Measurements from ENCODE around the gene TRMT10A. TPM values are rescaled to one million over a fixed set of nuclear protein-coding genes. Genes with fewer than 3 reads are reported as not detected.

The TRMT10A gene, protein sequence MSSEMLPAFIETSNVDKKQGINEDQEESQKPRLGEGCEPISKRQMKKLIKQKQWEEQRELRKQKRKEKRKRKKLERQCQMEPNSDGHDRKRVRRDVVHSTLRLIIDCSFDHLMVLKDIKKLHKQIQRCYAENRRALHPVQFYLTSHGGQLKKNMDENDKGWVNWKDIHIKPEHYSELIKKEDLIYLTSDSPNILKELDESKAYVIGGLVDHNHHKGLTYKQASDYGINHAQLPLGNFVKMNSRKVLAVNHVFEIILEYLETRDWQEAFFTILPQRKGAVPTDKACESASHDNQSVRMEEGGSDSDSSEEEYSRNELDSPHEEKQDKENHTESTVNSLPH
- total RNA-seq (2016; rRNA removed; fragmentation: Illumina TruSeq; extraction: Trizol), result 12.6 and 18.8 TPM in 2 replicates
- 1.7 and 2.0 TPM in 2 replicates for total RNA-seq (2016; cell fraction: cytosol; rRNA removed; fragmentation: Illumina TruSeq; extraction: Trizol; ENCODE audit: low read depth)
- 10.2 and 21.2 TPM in 2 replicates for total RNA-seq (2016; cell fraction: insoluble cytoplasmic fraction; rRNA removed; fragmentation: Illumina TruSeq; extraction: Trizol)
- 3.0 and 5.1 TPM in 2 replicates for total RNA-seq (2016; cell fraction: membrane; rRNA removed; fragmentation: Illumina TruSeq; extraction: Trizol)
- total RNA-seq (2016; cell fraction: nucleus; rRNA removed; fragmentation: Illumina TruSeq; extraction: Trizol), result 7.6 and 13.0 TPM in 2 replicates
- 2.1 and 3.9 TPM in 2 replicates for polyA plus RNA-seq (2011; rRNA removed)
- 1.2 and 1.9 TPM in 2 replicates for polyA plus RNA-seq (2011; cell fraction: cytosol; rRNA removed)
- polyA plus RNA-seq (2011; cell fraction: nucleus; rRNA removed), result 1.6 TPM in 2 replicates
- polyA plus RNA-seq (2012), result 3.4 and 5.1 TPM in 2 replicates
- polyA plus RNA-seq (2016; cell fraction: cytosol; fragmentation: Illumina TruSeq; extraction: Trizol; ENCODE audit: low read depth), result 0.54 and 0.82 TPM in 2 replicates
- polyA plus RNA-seq (2016; cell fraction: insoluble cytoplasmic fraction; fragmentation: Illumina TruSeq; extraction: Trizol; ENCODE audit: low read depth), result 15.7 and 17.7 TPM in 2 replicates
- polyA plus RNA-seq (2016; cell fraction: membrane; fragmentation: Illumina TruSeq; extraction: Trizol; ENCODE audit: low read depth), result 1.3 and 1.4 TPM in 2 replicates
- polyA plus RNA-seq (2016; cell fraction: nucleus; fragmentation: Illumina TruSeq; extraction: Trizol; ENCODE audit: insufficient read depth, low read depth), result 9.4 TPM in 2 replicates
- polyA minus RNA-seq (2011; rRNA and poly(A)+ RNA removed; ENCODE audit: low replicate concordance), result 1.2 and 2.2 TPM in 2 replicates
- polyA minus RNA-seq (2011; cell fraction: cytosol; rRNA and poly(A)+ RNA removed), result 2.3 and 2.5 TPM in 2 replicates
- polyA minus RNA-seq (2011; cell fraction: nucleus; rRNA and poly(A)+ RNA removed), result 7.2 and 8.9 TPM in 2 replicates
- percentile 53 among the genes with signal in this experiment for Bru-seq, nascent RNA
- BruChase-seq, experiment 1, labeled RNA remaining after a 6-hour chase, result percentile 72 among the genes with signal in this experiment
- BruChase-seq, experiment 2, labeled RNA remaining after a 2-hour chase, result percentile 61 among the genes with signal in this experiment
- long read RNA-seq, experiment 1, partial matches to known transcripts, result 1 of 6 reads
- long read RNA-seq, experiment 1, other reads (novel, unspliced or antisense), result 2 of 6 reads
- long read RNA-seq, experiment 2, partial matches to known transcripts, result 0 of 5 reads
- long read RNA-seq, experiment 2, other reads (novel, unspliced or antisense), result 4 of 5 reads

- peak within 1 kb of the TSS; percentile 92 for H3K27ac ChIP-seq (ENCODE audit: extremely low read length, insufficient read depth, low read length)
- FAIRE-seq (peak; percentile 85), ATAC-seq (peak; percentile 96), DNase-seq (ENCODE audit: low spot score) (peak; percentile 96)
- H3K27me3 ChIP-seq (ENCODE audit: control insufficient read depth in 1 of 2, insufficient read depth in 2 of 2, low read length in 2 of 2), result no peaks in the 10 kb centered on the region
- H3K36me3 ChIP-seq (replicated peaks in 1 of 2; ENCODE audit: control insufficient read depth in 1 of 2, insufficient read depth in 2 of 2, low read length in 2 of 2), result no peaks in the 10 kb centered on the region
- peaks cover 7% of the 10 kb centered on the region; the same call in 1 of the 2 replicates for H3K4me1 ChIP-seq (ENCODE audit: insufficient read depth, low read length)
- H3K4me2 ChIP-seq (ENCODE audit: low read depth, low read length), result peak within 1 kb of the TSS; percentile 66
- no peaks in the 10 kb centered on the region for H3K79me2 ChIP-seq (ENCODE audit: insufficient read depth, low read length)
- in situ Hi-C loops (cut with HindIII; ENCODE audit: extremely low pct_ligation_motif_present, low pct_unique_long_range_greater_than_20kb), result loop anchor here (5.0 to 10.0 kb wide), 3 partner anchors 244 to 384 kb away; partner anchors contain the start of gene DNAJB14
- peak within 1 kb of the TSS; percentile 81 to 85 (median 84) for H3K4me3 ChIP-seq (replicated peaks in 1 of 3; ENCODE audit: insufficient read depth in 1 of 3, low read depth in 2 of 3, low read length in 3 of 3)
- intact Hi-C loops (cut with micrococcal nuclease; ENCODE audit: unreplicated experiment), result loop anchor here (1.0 to 5.0 kb wide), 3 partner anchors 11 to 635 kb away; partner anchors contain the start of genes EIF4E and MTTP
- peak within 1 kb of the TSS; percentile 87 for H3K9ac ChIP-seq (ENCODE audit: insufficient read depth, low read depth, low read length)
- ChIA-PET CTCF (ENCODE audit: low intra/inter-chr PET ratio, low total read pairs) (interaction anchor here (1.5 kb wide), 1 partner anchor 245 kb away, joined by 5 read pairs; no protein-coding TSS in a partner anchor), POLR2A (interaction anchor here (0.6 to 2.2 kb wide), 15 partner anchors 10 to 1302 kb away, joined by 3 to 44 read pairs (median 4); partner anchors contain the start of genes ADH4, ADH5, DNAJB14 and H2AZ1)
- no peaks in the 10 kb centered on the region for H4K20me1 ChIP-seq (ENCODE audit: insufficient read depth, low read length)
- BruUV-seq (replicated peaks), result no TSS peak
- 2% methylated on average over 23 of the region's 48 CpGs for WGBS (ENCODE audit: low lambda C conversion rate)
- peak within 1 kb of the TSS; percentile 90 for H2AFZ ChIP-seq (ENCODE audit: low read length)
- no peaks in the 10 kb centered on the region for H3K9me3 ChIP-seq (ENCODE audit: low read length)
- TF ChIP-seq ZKSCAN1 (IDR thresholded peaks at IDR 0.05; ENCODE audit: low read length) (no peak), ZNF407 (CRISPR knock-in tag; IDR thresholded peaks at IDR 0.05; ENCODE audit: not compliant biosample characterization) (no peak)
- TF ChIP-seq, protein P1, sequence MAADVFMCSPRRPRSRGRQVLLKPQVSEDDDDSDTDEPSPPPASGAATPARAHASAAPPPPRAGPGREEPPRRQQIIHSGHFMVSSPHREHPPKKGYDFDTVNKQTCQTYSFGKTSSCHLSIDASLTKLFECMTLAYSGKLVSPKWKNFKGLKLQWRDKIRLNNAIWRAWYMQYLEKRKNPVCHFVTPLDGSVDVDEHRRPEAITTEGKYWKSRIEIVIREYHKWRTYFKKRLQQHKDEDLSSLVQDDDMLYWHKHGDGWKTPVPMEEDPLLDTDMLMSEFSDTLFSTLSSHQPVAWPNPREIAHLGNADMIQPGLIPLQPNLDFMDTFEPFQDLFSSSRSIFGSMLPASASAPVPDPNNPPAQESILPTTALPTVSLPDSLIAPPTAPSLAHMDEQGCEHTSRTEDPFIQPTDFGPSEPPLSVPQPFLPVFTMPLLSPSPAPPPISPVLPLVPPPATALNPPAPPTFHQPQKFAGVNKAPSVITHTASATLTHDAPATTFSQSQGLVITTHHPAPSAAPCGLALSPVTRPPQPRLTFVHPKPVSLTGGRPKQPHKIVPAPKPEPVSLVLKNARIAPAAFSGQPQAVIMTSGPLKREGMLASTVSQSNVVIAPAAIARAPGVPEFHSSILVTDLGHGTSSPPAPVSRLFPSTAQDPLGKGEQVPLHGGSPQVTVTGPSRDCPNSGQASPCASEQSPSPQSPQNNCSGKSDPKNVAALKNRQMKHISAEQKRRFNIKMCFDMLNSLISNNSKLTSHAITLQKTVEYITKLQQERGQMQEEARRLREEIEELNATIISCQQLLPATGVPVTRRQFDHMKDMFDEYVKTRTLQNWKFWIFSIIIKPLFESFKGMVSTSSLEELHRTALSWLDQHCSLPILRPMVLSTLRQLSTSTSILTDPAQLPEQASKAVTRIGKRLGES (CRISPR knock-in tag; IDR thresholded peaks at IDR 0.05; ENCODE audit: borderline replicate concordance), result no peak
Measured at GRCh38 chr4:99563310-99564186, at the start of gene TRMT10A. Gene TRMT10A (minus strand): TSS chr4:99564039. CDS start chr4:99559338, 4,701 bp downstream.

Measured in HepG2 (cell line).